ENCODE measurements around the gene LPXN.

Gene LPXN

GRCh38 chr11:58506935-58507334 is 68.7 kb downstream of the LPXN start:
- TF ChIP-seq Cebpa-rat (IDR thresholded peaks at IDR 0.05) = no peak
- Histone ChIP-seq H3K9me3 (replicated peaks in 1 of 11) (no peaks in the 10 kb centered on the region), H3K4me3 (no peak overlapping the region), H4K20me1 (no peaks in the 10 kb centered on the region), H3K4me2 (peak overlapping the region in 6 of 11 experiments; percentile 1 to 54 (median 38); a peak in 9 of 22 replicates), H3K36me3 (peaks cover 0 to 4% (median 0%) of the 10 kb centered on the region in 11 experiments; a peak in 2 of 22 replicates), H3K27ac (no peak overlapping the region), H3K4me1 (peaks cover 0 to 15% (median 6%) of the 10 kb centered on the region in 10 experiments; a peak in 9 of 20 replicates), H3K27me3 (no peaks in the 10 kb centered on the region), H3K9ac (no peak overlapping the region)

- Histone ChIP-seq H3K4me3 (no peak overlapping the region), H3K4me1 (peaks cover 0 to 15% (median 6%) of the 10 kb centered on the region in 10 experiments; a peak in 9 of 20 replicates), H3K4me2 (no peak overlapping the region), H3K9ac (no peak overlapping the region), H3K36me3 (peaks cover 0 to 4% (median 0%) of the 10 kb centered on the region in 11 experiments; a peak in 2 of 22 replicates), H3K9me3 (replicated peaks in 1 of 11) (no peaks in the 10 kb centered on the region), H3K27me3 (no peaks in the 10 kb centered on the region), H3K27ac (no peak overlapping the region), H4K20me1 (no peaks in the 10 kb centered on the region)
- no peak for TF ChIP-seq Cebpa-rat (IDR thresholded peaks at IDR 0.05)
Observed at GRCh38 chr11:58505849-58506248, 69.8 kb downstream of the LPXN start.

GRCh38 chr11:58504232-58504631 is 71.4 kb downstream of the LPXN start:
- Histone ChIP-seq H3K4me2 (no peak overlapping the region), H3K4me1 (peaks cover 0 to 20% (median 9%) of the 10 kb centered on the region in 10 experiments; a peak in 13 of 20 replicates), H3K36me3 (peaks cover 0 to 4% (median 0%) of the 10 kb centered on the region in 11 experiments; a peak in 2 of 22 replicates), H3K27me3 (no peaks in the 10 kb centered on the region), H4K20me1 (no peaks in the 10 kb centered on the region), H3K9ac (no peak overlapping the region), H3K27ac (no peak overlapping the region), H3K9me3 (replicated peaks in 1 of 11) (no peaks in the 10 kb centered on the region), H3K4me3 (no peak overlapping the region)
- TF ChIP-seq Cebpa-rat (IDR thresholded peaks at IDR 0.05) = no peak

GRCh38 chr11:58503361-58503856 is 72.2 kb downstream of the LPXN start:
- Histone ChIP-seq H3K27ac (no peak overlapping the region), H3K9me3 (replicated peaks in 1 of 11) (no peaks in the 10 kb centered on the region), H3K4me1 (peaks cover 2 to 28% (median 18%) of the 10 kb centered on the region in 10 experiments), H3K4me3 (no peak overlapping the region), H3K36me3 (peaks cover 0 to 4% (median 0%) of the 10 kb centered on the region in 11 experiments; a peak in 2 of 22 replicates), H3K4me2 (no peak overlapping the region), H3K9ac (no peak overlapping the region), H4K20me1 (no peaks in the 10 kb centered on the region), H3K27me3 (no peaks in the 10 kb centered on the region)
- TF ChIP-seq Cebpa-rat (IDR thresholded peaks at IDR 0.05) = no peak

GRCh38 chr11:58502004-58502403 is 73.7 kb downstream of the LPXN start:
- Histone ChIP-seq H3K36me3 (peaks cover 0 to 4% (median 0%) of the 10 kb centered on the region in 11 experiments; a peak in 1 of 22 replicates), H3K27me3 (no peaks in the 10 kb centered on the region), H3K9me3 (replicated peaks in 1 of 11) (no peaks in the 10 kb centered on the region), H3K4me2 (no peak overlapping the region), H3K9ac (no peak overlapping the region), H3K27ac (no peak overlapping the region), H4K20me1 (no peaks in the 10 kb centered on the region), H3K4me3 (no peak overlapping the region), H3K4me1 (peaks cover 9 to 29% (median 20%) of the 10 kb centered on the region in 10 experiments)
- no peak for TF ChIP-seq Cebpa-rat (IDR thresholded peaks at IDR 0.05)

- Histone ChIP-seq H3K4me3 (no peak overlapping the region), H3K4me2 (peak overlapping the region; percentile 34 to 63 (median 46); a peak in 20 of 22 replicates), H3K36me3 (peaks cover 0 to 4% (median 0%) of the 10 kb centered on the region in 11 experiments; a peak in 1 of 22 replicates), H3K4me1 (peaks cover 28 to 47% (median 35%) of the 10 kb centered on the region in 10 experiments), H3K27me3 (no peaks in the 10 kb centered on the region), H4K20me1 (no peaks in the 10 kb centered on the region), H3K9ac (no peak overlapping the region; a peak in 1 of 22 replicates), H3K27ac (peak overlapping the region in 8 of 11 experiments; percentile 25 to 55 (median 41); a peak in 15 of 22 replicates), H3K9me3 (replicated peaks in 1 of 11) (no peaks in the 10 kb centered on the region)
- TF ChIP-seq Cebpa-rat (IDR thresholded peaks at IDR 0.05) = no peak
Observed at GRCh38 chr11:58498464-58498863, 77.2 kb downstream of the LPXN start.

GRCh38 chr11:58497951-58498350 is 77.7 kb downstream of the LPXN start:
- Histone ChIP-seq H3K27me3 (no peaks in the 10 kb centered on the region), H3K4me1 (peaks cover 30 to 50% (median 37%) of the 10 kb centered on the region in 10 experiments), H3K27ac (peak overlapping the region in 8 of 11 experiments; percentile 25 to 55 (median 41); a peak in 15 of 22 replicates), H3K9me3 (replicated peaks in 1 of 11) (no peaks in the 10 kb centered on the region), H3K4me3 (no peak overlapping the region), H4K20me1 (no peaks in the 10 kb centered on the region), H3K36me3 (no peaks in the 10 kb centered on the region), H3K9ac (no peak overlapping the region; a peak in 1 of 22 replicates), H3K4me2 (peak overlapping the region; percentile 34 to 63 (median 46); a peak in 20 of 22 replicates)
- no peak for TF ChIP-seq Cebpa-rat (IDR thresholded peaks at IDR 0.05)

GRCh38 chr11:58495906-58496305 is 79.8 kb downstream of the LPXN start:
- no peaks in the 10 kb centered on the region for H3K27me3 ChIP-seq
- no peaks in the 10 kb centered on the region for H3K36me3 ChIP-seq
- no peaks in the 10 kb centered on the region for H3K9me3 ChIP-seq (replicated peaks in 1 of 11)
- no peak for TF ChIP-seq Cebpa-rat (IDR thresholded peaks at IDR 0.05)
- H3K4me3 ChIP-seq = no peak overlapping the region
- peaks cover 30 to 50% (median 37%) of the 10 kb centered on the region in 10 experiments for H3K4me1 ChIP-seq
- no peaks in the 10 kb centered on the region for H4K20me1 ChIP-seq
- no peak overlapping the region for H3K9ac ChIP-seq
- H3K27ac ChIP-seq = no peak overlapping the region
- H3K4me2 ChIP-seq = peak overlapping the region in 4 of 11 experiments; percentile 0 to 28 (median 10); a peak in 3 of 22 replicates

- H3K4me2 ChIP-seq = peak overlapping the region in 10 of 11 experiments; percentile 11 to 57 (median 41); a peak in 13 of 22 replicates
- no peaks in the 10 kb centered on the region for H3K9me3 ChIP-seq (replicated peaks in 1 of 11)
- H3K27ac ChIP-seq = peak overlapping the region in 1 of 11 experiments; percentile 5; a peak in 1 of 22 replicates
- no peaks in the 10 kb centered on the region for H3K27me3 ChIP-seq
- H3K4me1 ChIP-seq = peaks cover 23 to 44% (median 36%) of the 10 kb centered on the region in 10 experiments
- H3K36me3 ChIP-seq = no peaks in the 10 kb centered on the region
- no peak overlapping the region for H3K4me3 ChIP-seq
- TF ChIP-seq Cebpa-rat (IDR thresholded peaks at IDR 0.05) = no peak
- no peaks in the 10 kb centered on the region for H4K20me1 ChIP-seq
- no peak overlapping the region for H3K9ac ChIP-seq
Observed at GRCh38 chr11:58494101-58494500, 81.6 kb downstream of the LPXN start.

Data from BLaER1 treated with 17β-estradiol and CSF1 and Interleukin-3, amounts not matched to agents 10 nM and 100 nM (cell line).